Fibroblast of mammary gland (primary cell): ENCODE results near the gene CBR4.
"Not testable (repeated sequence)": the region's sequence is repeated elsewhere in the genome, so short reads cannot be mapped to it uniquely, and the experiment has no call there.

Experiments
- DNase-seq: peaks from one replicate; pipeline ENCODE4 v3.0.0-alpha.2; 2010; ENCODE audit warnings: low read depth
- H3K4me3 ChIP-seq: 2 replicates; pipeline ENCODE4 v1.5.1; 2011; ENCODE audit warnings: low read depth, mild to moderate bottlenecking, low read length, moderate library complexity; ENCODE audit not compliant: control insufficient read depth
- CTCF ChIP-seq: conservative IDR thresholded peaks from 2 replicates; pipeline ENCODE4 v1.5.1; 2011; ENCODE audit warnings: low read depth, low read length, inconsistent platforms; ENCODE audit not compliant: control insufficient read depth, insufficient read depth

The CBR4 gene

GRCh38 chr4:168972596-168972995, 37.5 kb downstream of the CBR4 start:
- DNase-seq = no peak
- no peak overlapping the region for H3K4me3 ChIP-seq
- no peak for TF ChIP-seq CTCF

GRCh38 chr4:168960716-168961115, 49.3 kb downstream of the CBR4 start:
- no peak for TF ChIP-seq CTCF
- no peak for DNase-seq
- no peak overlapping the region for H3K4me3 ChIP-seq

DNA sequence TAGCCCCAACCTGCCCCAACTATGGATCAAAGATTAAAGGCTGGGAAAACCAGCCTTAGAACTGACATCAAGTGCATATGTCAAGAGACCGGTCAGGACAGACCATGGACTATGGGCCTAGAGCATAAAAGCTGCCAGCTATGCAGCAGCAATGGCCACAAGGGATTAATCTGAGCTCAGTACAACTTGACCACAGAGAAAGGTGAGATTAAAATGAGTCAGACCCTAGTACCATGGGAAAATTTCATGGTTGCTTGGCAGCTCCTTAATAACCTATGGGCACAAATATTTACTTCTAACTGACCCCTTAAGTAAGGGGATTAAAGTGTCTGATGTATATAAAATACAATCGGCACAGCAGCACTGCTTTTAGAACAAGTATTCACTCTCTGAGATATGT, 54.4 kb downstream of the CBR4 start:
- H3K4me3 ChIP-seq = no peak overlapping the region
- no peak for TF ChIP-seq CTCF
- peak; percentile 53 for DNase-seq

DNA sequence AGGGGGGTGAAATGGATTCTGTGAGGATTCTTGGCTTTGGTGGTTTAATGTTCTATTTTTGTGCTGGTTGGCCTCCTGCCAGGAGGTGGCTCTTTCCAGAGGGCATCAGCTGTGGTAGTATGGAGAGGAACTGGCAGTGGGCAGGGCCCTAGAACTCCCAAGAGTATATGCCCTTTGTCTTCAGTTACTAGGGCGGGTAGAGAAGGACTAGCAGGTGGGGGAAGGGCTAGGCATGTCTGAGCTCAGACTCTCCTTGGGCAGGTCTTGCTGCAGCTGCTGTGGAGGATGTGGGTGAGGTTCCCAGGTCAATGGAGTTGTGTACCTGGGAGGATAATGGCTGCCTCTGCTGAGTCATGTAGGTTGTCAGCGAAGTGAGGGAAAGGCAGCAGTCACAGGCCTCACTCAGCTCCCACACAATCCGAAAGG, 57.2 kb downstream of the CBR4 start:
- not testable (repeated sequence) for H3K4me3 ChIP-seq, DNase-seq

GRCh38 chr4:168945291-168945690, 64.8 kb downstream of the CBR4 start:
- TF ChIP-seq CTCF = no peak
- no peak for DNase-seq
- H3K4me3 ChIP-seq = no peak overlapping the region

GRCh38 chr4:168942985-168943384, 67.1 kb downstream of the CBR4 start:
- TF ChIP-seq CTCF = peak; percentile 55

More at GRCh38 chr4:168942985-168943384, 67.1 kb downstream of the CBR4 start:
- no peak overlapping the region for H3K4me3 ChIP-seq
- DNase-seq = peak; percentile 13
